AG09319 (cell line): ENCODE results near the gene RNF213.
"Not testable (repeated sequence)": the region's sequence is repeated elsewhere in the genome, so short reads cannot be mapped to it uniquely, and the experiment has no call there.

Experiments used
- DNase-seq: peaks from one replicate; pipeline ENCODE4 v3.0.0-alpha.2; 2010; ENCODE audit warnings: low read depth; ENCODE audit errors: extremely low read depth
- CTCF ChIP-seq: IDR thresholded peaks from 2 replicates; pipeline ENCODE4 v1.5.1; 2011; ENCODE audit warnings: low read depth, mild to moderate bottlenecking, inconsistent platforms, low read length, moderate library complexity

The RNF213 gene

GRCh38 chr17:80236911-80237310, 23.7 kb upstream of the RNF213 start:
- no peak for DNase-seq
- no peak for TF ChIP-seq CTCF

DNA sequence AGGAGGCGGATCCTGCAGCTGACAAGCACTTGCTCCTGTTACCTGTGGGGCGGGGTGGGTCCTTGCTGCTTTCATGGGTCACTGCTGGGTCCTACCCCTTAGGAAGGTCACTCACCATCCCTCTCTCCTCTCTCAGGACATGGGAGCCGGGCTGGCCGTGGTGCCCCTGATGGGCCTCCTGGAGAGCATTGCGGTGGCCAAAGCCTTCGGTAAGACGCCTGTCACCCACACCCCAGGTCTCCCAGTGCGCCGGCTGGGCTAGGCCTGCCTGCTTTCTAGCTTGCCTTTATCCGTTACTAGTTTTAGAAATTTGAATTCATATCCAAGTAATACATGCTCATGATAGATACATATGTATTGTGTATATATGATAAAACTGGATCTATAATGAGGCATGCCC, 23.3 kb upstream of the RNF213 start:
- no peak for DNase-seq
- TF ChIP-seq CTCF = no peak

- DNase-seq = no peak
- TF ChIP-seq CTCF = no peak
Observed at GRCh38 chr17:80242505-80242904, 18.1 kb upstream of the RNF213 start.

DNA sequence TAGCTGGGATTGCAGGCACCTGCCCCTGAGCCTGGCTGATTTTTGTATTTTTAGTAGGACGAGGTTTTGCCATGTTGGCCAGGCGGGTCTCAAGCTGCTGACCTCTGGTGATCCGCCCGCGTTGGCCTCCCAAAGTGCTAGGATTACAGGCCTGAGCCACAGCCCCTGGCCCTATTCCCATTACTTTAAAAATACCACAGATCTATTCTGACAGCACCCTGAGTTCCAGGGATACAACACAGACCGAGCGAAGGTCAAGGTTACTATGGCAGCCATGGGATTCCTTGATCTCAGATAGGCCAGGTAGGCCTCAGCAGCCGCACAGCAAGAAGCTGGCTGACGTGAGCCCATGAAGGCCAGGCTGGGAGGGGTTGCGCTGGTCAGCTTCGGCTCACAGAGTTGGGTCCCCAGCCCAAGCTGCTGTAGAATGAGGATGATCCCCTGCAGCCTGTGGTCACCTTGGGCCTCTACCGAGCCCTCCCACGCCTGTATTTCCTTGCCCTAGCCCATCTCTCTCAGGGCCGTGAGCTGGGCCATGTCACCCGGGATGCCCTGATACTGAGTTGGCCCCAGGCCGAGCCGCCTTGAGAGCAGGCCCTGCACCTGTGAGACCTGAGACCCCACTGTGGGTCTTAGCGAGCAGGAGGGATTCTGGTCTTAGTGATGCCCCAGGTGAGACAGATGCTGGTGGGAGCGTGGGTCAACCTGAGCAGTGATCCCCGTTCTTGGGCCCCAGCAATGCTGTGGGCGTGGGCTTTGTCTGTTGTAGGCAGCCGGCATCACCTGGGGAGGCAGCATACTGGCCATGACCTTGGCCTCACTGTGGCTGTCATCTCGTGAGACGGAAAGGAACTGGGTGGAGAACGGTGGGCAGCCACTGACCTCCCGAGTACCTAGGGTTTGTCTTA, 16.9 kb upstream of the RNF213 start:
- no peak for TF ChIP-seq CTCF
- DNase-seq = no peak

DNA sequence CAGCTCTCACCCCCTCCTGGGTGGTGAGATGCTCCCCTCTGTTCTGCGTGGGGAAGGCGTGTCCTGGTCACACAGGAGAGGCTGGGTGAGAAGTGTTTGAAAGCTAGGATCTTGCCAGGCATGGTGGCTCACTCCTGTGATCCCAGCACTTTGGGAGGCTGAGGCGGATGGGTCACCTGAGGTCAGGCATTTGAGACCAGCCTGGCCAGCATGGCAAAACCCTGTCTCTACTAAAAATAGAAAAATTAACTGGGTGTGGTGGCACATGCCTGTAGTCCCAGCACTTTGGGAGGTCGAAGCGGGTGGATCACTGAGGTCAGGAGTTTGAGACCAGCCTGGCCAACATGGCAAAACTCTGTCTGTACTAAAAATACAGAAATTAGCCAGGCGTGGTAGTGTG, 16.2 kb upstream of the RNF213 start:
- not testable (repeated sequence) for DNase-seq

- TF ChIP-seq CTCF = no peak
- no peak for DNase-seq
Observed at GRCh38 chr17:80244871-80245509, 15.7 kb upstream of the RNF213 start.

- DNase-seq = no peak
- no peak for TF ChIP-seq CTCF
Observed at GRCh38 chr17:80245566-80246265, 14.9 kb upstream of the RNF213 start.
